NCI-H1436 (cell line): ENCODE measurements around the gene DIS3L2.
"Not testable (repeated sequence)": the region's sequence is repeated elsewhere in the genome, so short reads cannot be mapped to it uniquely, and the experiment has no call there.

Experiments used
- DNase-seq: peaks from one replicate; lab custom pipeline; 2025; lab: John Stamatoyannopoulos, UW

The DIS3L2 gene

GRCh38 chr2:231928901-231929725 lies 32.4 kb upstream of the DIS3L2 start:
- DNase-seq, result no peak

GRCh38 chr2:231929961-231930592 lies 31.4 kb upstream of the DIS3L2 start:
- no peak for DNase-seq

- DNase-seq, result no peak
Measured at GRCh38 chr2:231930593-231931281, 30.8 kb upstream of the DIS3L2 start.

DNA sequence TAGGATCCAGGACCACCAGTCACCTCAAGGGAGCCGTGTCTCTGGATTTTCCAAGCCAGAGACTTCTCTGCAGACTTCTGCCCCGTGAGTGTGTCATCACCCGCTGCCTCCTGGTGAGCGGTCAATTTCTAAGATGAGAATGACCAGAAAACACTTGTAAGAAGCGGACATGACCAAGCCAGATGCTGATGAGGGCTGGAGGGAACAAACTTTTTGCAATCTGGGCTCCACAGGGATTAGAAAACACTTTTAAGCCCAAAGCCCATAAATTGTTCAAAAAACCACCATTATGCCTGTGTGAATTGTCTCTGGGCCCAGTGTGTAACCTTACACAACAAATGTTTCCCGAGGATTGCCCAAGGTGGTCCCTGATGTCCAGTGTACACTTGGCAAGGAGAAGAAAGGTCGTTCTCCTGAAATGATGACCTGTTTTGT lies 30.0 kb upstream of the DIS3L2 start:
- no peak for DNase-seq

DNA sequence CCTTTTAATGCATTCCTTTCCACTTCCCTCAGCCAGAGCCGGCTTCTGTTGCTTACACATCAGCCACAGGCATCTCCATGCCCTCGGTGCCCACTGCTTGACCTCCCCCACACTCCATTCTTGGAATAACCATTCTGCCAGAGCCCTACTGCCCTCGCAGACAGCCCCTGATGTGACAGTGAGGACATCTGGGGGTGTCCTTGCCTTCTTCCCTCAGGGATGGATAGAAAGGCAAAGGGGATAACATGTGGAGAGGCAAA lies 28.9 kb upstream of the DIS3L2 start:
- no peak for DNase-seq

DNA sequence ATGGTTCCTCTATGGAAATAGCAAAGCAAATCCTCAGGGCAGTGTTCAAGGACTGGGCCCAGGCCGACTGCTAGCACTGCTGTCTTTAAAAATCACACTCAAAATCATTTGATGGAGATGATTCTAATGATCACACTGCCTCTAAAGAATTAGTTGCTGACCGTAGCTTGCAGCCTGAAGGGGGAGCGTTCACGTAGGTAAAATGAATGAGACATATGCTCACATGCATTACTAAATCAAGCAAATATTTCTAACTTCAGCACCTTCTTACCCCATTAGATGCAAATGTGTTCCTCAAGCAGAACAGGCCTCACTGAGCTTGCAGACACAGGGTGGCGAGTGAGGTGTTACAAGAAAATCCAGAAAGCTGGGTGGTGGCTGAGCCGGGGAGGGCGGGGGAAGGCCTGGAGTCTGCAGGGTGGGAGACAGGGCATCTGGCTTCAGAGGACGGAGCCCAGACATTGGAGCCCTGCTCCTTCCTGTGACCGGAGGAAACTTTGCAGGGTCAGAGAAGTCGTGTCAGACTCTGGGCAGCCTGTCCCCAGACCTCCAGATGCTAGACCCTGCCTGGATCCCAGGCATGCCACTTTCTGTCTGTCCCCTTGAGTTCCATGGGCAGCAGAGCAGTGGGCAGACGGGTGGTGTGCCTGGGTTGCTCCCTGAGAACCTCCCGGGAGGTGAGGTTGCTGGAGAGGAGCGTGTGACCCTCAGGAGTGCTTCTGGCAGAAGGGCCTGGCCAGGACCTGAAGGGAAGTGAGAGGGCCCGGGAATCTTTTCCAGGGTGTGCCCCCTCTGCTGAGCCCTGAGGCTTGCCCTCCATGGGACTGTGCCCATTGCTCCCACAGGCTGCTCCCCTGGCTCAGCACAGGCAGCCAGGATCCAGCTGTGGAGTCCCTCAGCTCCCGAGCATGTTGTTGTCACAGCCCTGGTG lies 28.3 kb upstream of the DIS3L2 start:
- no peak for DNase-seq

DNA sequence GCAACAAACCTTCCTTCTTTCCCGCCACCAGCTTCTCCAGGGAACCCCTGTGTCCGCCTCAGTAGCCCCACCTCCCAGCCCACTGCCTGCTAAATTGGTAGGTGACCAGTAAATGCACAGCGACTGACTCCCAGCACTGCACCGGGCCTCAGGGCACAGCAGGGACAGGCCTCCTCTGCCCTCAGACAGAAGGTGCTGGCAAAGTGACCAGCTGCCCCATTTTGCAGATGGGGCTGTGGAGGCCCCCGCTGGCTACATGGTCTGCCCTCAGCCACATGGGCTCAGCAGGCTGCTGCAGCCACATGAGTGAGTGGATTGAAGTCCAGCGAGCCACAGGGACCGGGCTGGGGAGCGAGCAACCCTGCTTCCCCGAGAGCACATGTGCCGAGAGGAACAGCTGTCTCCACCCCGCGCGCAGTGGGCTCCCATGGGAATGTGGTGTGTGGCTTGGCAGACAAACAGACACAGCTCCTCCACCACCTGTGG lies 27.6 kb upstream of the DIS3L2 start:
- no peak for DNase-seq

GRCh38 chr2:231934441-231935206 lies 26.9 kb upstream of the DIS3L2 start:
- no peak for DNase-seq

DNA sequence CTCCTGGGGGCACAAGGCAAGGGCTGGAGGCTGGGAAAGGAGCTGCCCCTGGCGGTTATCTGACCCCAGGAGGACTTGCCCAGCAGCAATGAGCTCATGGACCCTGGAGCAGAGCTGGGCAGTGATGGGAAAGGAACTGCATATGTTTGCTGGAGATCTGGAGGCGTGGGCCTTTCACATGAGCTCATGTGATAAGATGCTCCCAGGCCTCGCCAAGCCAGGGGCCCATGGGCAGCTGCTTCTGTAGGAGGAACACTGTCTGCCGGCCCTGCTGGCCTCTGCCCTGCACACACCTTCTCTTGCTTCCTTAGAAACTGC lies 26.3 kb upstream of the DIS3L2 start:
- no peak for DNase-seq

- DNase-seq, result no peak
Measured at GRCh38 chr2:231935815-231936214, 25.7 kb upstream of the DIS3L2 start.

DNA sequence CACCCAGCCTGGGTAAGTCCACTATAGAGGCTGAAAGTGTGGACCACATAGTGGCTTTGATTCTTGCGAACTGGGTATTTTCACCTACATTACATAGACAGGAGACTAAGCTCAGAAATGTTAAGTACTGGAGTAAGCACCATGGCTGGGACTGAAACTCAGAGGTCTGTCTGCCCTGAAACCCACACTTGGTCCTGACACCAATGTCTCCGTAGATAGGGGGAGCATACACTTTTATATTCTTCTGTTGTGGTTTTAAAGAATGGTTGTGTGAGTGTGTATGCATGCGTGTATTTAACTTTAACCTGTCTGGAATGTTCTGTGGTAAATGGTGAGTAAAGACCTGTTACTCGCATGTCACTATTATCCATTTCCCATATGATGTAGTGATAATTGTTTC lies 25.0 kb upstream of the DIS3L2 start:
- no peak for DNase-seq

- no peak for DNase-seq
Measured at GRCh38 chr2:231937057-231937456, 24.5 kb upstream of the DIS3L2 start.

DNA sequence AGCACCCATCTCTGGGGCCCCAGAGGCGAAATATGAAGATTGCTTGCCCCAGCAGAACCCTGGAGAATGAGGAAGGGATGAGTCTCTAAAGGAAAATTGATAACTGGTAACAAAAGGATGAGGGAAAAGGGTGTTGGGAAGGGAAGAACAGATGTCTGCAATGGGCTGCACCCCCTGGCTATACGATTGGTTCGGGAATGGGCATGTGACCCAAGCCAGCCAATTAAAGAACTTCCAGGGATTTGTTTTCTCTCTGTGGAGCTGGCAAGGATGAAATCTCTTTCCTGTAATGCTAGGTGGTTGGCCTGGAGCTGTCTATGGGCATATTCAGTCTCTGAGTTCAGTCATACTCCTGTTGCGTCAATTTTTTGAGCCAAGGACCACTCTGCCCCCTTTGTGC lies 22.5 kb upstream of the DIS3L2 start:
- no peak for DNase-seq

DNA sequence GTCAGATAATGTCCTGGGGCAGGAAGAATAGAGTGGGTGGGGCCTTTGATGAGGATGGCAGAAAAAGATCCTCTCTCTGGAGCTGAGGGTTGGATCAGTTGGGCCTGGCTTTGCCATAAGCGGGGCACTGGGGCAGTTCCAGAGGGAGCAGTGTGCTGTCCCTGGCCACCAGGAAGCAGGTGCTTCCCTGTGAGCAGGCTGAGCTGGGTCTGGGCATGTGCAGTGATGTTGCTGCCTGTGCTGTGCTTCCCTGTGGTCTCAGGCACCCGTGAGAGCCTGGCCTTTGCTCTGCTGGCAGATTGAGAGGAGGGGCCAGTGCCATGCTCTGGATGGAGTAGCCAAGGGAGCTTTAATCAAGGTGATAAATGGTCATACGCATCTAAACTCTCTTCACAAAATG lies 20.7 kb upstream of the DIS3L2 start:
- DNase-seq, result no peak

- no peak for DNase-seq
Measured at GRCh38 chr2:231941673-231942072, 19.8 kb upstream of the DIS3L2 start.

- no peak for DNase-seq
Measured at GRCh38 chr2:231942180-231942579, 19.3 kb upstream of the DIS3L2 start.

- DNase-seq, result no peak
Measured at GRCh38 chr2:231946241-231946814, 15.2 kb upstream of the DIS3L2 start.

GRCh38 chr2:231947112-231947511 lies 14.4 kb upstream of the DIS3L2 start:
- not testable (repeated sequence) for DNase-seq

GRCh38 chr2:231947694-231948093 lies 13.8 kb upstream of the DIS3L2 start:
- no peak for DNase-seq

DNA sequence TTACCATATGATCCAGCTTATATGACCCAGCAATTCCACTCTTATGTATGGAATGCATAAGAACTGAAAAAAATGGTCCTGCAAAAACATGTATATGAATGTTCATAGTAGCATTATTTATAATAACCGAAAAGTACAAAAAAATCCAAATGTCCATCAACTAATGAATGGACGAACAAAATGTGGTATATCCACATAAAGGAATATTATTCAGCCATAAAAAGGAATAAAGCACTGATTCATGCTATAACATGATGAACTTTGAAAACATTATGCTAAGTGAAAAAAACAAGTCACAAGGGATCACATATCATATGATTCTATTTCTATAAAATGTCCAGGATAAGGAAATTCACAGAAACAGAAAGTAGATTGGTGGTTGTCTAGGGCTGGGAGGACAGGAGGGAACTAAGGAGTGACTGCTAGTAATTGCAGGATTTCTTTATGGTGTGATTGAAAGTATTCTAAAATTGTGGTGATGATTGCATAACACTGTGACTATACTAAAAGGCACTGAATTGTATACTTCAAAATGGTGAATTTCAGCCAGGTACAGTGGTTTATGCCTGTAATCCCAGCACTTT lies 10.0 kb upstream of the DIS3L2 start:
- DNase-seq, result no peak
